GM19372 (cell line): Measurements from ENCODE around the gene ECE2.

ENCODE experiments used
- ATAC-seq: cut with Tn5 transposase; IDR thresholded peaks from one replicate; pipeline ENCODE4 v1.9.1; 2021; ENCODE audit warnings: mild to moderate bottlenecking, low read depth, moderate library complexity; ENCODE audit not compliant: unreplicated experiment

The ECE2 gene

DNA sequence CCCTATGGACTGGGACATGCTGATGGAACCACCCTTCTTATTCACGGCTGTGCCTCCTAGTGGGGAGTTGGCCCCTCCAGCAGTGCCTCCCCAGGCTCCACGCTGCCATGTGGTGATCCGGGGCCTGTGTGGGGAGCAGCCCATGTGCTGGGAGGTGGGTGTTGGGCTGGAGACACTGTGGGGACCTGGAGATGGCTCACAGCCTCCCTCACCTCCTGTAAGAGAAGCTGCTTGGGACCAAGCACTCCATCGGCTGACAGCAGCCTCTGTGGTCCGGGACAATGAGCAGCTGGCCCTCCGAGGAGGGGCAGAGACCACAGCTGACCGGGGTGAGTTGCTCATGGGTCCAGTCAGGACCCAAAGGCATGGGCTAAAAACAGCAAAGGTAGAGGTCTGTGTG is 36.1 kb upstream of the ECE2 start:
- ATAC-seq: no peak

DNA sequence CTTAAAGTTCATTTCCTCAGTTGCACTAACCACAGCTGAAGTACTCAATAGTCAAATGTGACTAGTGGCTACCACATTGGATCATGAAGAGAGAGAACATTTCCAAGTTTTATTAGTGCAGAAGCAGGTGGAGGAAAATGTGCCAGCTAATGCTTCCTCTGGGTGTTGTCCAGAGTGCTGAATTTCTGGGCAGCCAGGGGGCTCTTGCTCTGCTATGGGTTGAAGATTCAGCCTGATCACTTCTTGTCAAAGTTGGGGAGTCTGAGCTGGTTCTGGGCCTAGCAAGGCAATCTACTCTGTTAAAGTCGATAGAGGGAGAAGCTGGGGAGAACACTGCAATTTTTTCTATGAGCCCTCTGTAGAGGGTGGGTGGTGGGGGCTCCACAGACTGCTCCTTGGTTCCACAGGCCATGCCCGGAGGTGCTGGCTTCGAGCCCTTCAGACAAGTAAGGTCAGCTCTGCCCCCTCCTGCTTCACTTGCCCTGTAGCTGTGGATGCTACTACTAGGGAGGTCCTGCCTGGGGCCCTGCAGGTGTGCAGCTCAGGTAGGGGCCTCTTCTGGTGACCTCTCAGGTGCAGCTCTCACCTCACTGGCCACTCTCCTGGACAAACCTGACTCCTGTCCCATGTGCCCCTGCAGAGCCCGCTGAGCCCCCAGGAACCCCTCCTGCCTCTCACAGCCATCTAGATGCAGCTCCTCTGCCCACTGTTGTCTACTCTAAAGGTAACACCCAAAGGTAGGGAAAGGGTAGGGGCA is 35.3 kb upstream of the ECE2 start:
- ATAC-seq: no peak

DNA sequence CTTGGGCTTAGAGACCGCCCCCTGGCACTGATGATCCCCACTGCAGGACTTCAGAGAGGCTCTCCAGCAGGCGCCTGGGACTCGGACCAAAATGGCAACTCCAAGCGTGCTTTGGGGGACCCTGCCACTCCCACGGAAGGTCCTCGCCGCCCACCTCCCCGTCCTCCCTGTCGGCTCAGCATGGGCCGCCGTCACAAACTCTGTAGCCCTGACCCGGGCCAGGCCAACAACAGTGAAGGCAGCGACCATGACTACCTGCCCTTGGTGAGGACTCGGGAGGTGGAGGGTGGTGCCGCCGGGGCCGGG is 34.7 kb upstream of the ECE2 start:
- no peak for ATAC-seq

DNA sequence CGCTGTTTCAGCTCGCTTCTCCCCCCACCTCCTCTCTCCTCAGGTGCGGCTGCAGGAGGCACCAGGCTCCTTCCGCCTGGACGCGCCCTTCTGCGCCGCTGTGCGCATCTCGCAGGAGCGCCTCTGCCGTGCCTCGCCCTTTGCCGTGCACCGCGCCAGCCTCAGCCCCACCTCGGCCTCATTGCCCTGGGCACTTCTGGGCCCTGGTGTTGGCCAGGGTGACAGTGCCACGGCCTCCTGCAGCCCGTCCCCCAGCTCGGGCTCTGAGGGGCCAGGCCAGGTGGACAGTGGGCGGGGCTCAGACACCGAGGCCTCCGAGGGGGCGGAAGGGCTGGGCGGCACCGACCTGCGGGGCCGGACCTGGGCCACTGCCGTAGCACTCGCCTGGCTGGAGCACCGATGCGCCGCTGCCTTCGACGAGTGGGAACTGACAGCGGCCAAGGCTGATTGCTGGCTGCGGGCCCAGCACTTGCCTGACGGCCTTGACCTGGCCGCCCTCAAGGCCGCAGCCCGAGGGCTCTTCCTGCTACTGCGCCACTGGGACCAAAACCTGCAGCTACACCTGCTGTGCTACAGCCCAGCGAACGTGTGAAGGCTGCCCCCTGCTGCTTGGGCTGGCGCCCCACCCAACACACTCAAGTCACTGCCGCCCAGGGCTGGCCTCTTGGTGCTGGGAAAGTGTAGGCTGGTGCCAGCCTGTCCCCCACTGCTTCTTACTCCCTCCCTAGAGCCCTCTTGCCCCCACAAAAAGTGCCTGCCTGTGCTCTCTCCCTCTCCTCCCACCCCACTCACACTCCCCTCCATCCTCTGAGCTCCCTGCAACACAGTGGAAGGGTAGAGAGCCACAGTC is 34.1 kb upstream of the ECE2 start:
- no peak for ATAC-seq

DNA sequence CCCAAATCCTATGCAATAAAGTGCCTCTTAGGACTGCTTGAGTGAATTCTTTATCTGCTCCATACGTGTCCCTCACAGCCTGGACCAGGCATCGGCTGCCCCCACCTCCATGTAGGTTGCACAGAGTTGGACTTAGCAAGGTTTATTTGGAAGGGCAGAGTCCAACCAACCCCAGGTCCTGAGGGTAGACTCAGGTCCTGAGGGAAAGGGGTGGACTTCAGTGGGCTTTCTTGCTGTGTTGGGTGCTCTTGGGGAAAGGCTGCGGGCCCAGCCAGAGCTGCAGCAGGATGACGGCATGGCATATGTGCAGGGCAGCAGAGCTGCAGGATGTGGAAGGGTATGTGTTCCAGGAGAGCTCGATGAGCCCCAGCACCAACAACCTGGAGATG is 33.5 kb upstream of the ECE2 start:
- no peak for ATAC-seq

DNA sequence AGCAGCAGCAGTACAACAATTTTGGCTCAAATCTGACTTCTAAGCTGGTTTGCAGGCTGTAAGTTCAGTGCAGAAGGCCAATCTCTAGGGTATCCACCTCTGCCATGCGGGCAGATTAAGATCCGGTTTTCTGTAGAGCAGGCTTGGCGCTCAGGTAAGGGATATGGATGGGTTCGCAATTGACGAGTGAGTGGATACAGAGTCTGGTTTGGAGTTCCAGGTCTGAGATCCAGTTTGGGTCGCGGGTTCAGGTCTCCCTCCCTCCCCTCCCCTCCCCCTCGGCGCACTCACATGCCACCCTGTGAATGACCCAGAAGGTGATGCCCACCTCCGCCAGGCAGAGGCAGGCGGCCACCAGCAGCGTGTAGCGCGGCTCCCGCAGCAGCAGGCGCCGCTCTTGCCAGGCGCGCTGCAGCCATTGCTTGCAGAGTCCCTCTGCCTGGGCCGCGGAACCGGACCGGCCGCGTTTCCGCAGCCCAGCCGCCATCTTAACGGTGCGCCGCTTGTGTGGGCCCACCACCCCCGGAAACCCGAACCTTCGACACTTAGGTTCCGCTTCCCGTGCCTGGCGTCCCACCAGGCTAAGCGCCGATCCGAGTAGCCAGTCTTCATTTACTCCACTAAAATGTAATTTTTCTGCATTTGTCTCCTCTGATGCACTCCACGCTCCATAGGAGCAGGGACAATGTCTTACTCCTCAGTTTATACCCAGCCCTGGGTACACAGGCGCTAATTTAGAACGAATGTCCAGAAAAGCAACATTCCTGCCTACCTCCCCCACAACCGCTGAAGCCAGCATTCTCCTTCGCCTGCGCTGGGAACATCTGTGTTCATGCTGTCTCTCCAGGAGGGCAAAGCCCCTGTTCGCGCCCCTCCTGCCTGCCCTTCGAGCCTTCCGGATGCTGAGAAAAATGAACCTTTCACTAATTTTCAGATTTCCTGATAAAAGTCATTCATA is 27.1 kb upstream of the ECE2 start, which contains the start of gene ALG3:
TSS of gene ALG3 (minus strand) at position 509 of the 958 bp plus-strand sequence. CDS start at position 487, 22 bp downstream.
- peak; percentile 43 for ATAC-seq

DNA sequence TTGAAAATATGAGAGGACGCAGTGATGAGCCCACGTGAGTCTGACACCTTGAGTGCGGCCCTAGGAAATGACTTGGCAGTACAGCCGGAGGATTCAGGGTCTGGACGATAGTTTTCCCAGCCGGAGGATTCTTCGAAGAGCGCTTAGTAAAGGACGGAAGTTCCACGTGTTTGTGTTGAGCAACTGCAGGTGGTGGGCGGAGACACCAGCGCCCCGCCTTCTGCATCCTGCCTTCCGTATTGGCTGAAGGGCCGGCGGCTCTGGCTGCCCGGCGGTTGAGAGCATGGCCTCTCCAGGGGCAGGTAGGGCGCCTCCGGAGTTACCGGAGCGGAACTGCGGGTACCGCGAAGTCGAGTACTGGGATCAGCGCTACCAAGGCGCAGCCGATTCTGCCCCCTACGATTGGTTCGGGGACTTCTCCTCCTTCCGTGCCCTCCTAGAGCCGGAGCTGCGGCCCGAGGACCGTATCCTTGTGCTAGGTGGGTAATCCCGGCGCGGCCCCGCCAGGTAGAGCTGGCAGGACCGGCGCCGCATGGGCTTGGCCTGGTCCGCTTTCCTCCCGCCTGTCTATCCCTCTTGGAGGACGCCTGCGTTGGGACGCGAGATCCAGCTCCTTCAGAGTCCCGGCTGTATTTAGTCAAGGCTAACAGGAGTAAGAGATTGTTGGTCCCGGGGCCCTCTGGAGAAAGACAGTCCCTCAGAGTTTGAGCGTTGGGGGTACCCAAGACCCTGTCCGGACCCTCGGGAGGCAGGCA is 26.2 kb upstream of the ECE2 start, which contains the start of gene EEF1AKMT4:
TSS of gene EEF1AKMT4 (plus strand) at position 261 of the 755 bp plus-strand sequence. CDS start at position 284, 23 bp downstream.
- peak; percentile 88 for ATAC-seq

DNA sequence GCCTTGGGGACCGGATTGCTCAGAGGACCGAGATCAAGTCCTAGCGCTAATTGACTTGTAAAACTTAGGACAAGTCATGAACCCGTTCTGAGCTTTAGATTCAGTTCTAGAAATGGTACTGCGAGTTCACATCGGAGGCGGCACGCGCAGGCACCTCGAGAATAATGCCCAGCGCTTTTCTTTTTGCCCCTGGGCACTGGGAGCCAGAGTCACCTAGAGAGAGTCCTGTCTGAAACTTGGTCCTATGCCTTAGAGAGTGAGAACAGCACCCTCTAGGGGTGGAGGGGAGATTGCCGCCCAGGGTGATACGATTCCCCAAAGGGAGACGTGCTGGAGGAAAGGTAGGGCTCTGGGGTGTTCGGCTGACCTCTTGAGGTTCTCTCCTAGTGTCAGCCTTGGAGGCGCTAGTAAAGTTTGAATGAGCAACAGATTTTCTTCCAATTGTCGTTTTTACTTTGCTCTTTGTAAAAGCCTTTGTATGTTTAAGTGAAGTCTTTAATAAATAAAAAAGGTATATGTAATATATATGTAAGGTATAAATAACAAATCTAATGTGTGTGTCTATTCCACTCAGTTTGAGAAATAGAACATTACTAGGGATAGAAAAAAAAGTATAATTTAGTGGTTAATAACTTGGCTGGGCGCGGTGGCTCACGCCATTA is 25.5 kb upstream of the ECE2 start:
- peak; percentile 57 for ATAC-seq

DNA sequence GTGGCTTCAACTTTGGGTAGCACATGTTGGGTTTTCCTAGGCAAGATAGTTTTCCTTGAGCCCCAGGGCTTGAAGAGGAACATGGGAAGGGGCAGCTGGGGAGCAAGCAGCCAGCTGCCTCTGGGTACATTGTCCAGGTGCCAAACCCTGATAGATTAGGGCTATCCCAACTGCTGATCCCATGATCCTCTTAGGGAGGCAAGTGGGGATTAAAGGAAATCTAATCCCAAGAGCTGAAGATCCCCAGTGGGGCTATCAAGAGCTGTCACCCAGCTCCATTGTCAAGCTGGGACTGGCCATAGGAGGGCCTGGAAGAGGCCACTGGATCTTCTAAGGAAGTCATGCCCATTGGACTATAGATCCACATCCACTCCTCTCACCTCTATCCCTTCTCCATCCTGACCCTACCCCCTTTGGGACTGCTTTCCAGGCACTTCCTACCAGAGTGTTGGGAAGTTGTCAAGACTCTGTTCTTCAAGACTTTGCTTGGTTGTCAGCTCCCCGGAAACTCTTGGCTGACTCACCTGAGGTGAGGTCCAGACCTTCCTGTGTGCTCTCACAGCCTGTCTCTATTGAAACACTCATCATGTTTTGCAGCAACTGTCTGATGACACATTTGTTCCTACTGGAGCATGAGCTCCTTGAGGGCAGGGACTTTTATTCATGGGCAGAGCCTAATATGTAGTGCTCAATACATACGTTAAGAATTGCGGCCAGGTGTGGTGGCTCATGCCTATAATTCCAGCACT is 20.4 kb upstream of the ECE2 start:
- ATAC-seq: no peak

DNA sequence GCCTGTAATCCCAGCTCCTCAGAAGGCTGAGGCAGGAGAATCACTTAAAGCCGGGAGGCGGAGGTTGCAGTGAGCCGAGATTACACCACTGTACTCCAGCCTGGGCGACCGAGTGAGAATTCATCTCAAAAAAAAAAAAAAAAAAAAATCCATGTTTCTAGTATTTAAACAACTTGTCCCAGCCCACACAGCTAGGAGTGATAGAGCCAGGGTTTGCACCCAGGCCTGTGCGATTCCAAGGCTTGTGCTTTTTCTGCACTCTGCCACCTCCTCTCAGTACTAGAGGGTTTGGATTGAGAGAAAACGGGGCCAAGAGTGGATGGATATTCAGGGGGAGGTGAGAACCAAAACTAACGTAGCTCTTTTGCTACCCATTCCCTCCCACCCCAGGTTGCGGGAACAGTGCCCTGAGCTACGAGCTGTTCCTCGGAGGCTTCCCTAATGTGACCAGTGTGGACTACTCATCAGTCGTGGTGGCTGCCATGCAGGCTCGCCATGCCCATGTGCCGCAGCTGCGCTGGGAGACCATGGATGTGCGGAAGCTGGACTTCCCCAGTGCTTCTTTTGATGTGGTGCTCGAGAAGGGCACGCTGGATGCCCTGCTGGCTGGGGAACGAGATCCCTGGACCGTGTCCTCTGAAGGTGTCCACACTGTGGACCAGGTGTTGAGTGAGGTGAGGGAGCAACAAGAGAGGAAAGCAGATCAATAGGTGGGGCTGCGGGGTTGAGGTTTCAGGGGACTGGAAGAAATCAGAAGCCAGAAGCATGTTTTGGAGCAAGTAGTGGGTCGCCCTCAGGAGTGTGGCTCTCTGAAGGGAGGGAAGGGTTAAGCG is 18.5 kb upstream of the ECE2 start:
- ATAC-seq: no peak

DNA sequence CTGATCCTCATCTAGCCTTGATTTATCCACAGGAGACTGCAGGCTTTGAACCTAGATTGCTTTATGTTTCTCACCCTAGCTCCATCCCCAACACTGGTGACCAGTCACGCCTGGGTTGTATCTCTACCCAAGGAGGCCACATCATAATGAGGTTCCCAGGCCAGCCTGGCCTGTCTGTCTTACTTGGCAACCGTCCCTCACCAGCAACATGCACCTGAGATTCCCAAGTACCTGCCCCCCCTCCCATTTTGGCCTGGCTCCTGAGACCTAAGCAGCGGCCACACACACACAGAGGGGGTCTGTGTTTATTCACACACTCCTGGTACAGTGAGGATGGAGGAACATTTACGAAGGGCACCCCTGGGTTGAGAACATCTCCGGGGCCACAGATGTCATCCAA is 16.9 kb upstream of the ECE2 start:
- no peak for ATAC-seq

DNA sequence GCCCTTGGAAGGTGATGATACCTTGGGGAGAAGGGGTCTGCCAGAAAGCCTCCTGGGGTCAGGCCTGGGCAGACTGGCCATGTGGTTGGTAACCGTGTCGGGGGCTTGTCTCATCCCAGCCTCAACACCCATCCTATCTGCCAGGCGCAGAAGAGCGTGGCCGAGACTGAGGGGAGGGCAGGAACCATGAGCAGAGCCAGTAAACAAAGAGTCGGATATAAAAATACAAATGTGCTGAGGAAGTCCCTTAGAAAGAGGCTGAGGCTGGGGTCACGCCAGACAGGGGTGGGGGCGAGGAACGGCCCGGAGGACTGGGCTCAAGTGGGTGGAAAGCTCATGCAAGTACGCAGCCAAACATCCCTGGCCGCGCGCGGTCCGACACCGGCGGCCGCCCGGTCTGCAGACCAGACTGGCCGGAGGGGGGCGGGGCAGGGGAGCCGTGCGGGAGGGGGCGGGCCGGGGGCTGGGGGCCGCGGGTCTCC is 16.4 kb upstream of the ECE2 start:
- no peak for ATAC-seq

DNA sequence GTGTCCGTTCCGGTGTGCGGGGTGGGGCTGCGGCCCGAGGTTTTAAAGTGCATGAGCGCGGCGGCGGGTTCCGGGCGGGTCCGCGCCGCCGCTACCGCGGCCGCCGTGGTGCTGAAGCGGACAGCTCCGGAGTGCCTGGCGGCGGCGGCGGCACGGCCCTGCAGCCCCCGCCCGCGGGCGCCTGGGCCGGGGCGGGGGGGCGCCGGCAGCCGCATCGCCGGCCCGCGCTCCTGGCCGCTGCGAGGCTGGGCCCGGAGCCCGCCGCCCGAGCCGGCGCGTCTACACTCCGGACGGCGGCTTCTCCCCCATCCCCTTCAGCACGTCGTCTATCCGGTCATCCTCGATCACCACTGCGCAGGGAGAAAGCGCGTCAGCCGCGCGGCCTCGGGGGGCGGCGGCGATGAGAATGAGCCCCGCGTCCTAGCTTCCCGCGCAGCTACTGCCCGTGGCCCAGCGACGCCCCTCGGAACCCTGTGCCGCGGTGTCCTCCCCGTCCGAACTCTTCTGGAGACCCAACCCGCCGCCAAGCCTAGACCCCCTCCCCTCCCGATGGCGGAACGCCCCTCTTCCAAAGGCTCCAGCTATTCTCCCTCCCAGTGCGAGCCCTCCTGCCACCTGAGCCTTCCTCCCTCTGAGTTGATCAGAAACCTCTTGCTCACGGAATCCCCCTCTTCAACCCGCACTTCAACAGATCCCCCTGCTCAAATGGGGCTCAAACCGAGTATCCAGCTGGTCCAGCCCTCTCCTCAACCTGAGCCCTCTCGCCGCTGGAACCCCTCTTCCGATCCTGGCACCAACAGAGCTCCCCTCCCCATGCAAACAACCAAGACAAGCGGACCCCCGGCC is 15.7 kb upstream of the ECE2 start:
- ATAC-seq: no peak

DNA sequence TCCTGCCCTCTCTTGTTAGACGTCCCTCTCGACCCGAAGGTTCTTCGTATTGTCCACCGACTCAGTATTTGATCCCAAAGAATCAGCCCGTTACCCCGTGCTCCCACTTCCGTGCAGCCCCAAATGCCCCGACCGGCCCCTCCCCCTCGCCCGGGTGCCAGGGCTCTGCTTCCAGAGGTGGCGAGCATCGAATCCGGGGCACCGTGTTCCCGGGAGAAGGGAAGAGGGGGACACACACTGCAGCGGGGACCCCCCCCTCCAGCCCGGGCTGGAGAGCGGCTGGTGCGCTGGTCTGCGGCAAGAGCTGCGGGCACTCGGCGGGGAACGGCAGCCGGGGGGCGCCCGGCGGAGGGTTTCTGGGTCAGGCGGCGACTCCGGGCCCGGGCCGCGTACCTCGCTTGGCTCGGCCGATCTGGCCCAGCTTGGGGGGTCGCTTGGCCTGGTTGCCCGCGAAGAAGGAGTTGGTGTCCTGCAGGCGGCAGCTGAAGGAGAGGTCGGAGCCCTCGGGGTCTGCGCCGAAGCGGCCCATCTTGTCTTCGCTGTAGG is 15.0 kb upstream of the ECE2 start:
- ATAC-seq: no peak

DNA sequence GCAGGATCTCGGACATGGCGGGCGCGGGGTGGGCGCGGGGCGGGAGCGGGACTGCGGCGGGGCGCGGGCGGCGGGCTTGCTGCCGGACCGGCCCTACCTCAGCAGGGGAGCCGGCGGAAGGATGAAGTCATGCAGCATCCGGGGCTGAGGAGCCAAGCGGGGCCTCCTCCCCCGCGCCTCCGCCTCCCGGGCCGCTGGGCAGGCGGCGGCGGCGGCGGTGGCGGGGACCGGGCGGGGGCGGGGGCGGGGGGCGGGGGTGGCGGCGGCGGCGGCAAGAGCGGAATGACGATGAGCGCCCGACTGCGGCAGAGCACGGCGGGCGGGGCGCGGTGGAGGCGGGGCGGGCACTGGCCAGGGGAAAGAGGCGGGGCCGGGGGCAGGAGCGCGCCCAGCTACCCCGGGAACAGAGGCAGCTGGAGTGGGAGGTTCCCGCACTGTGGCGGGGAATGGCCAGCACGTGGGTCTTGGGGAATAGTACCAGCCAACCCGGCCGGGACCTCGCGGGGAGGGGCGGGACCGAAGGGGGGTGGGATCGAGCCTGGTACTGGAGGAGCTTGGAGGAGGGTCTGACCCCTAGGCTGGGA is 14.5 kb upstream of the ECE2 start, which contains the start of gene CAMK2N2:
TSS of gene CAMK2N2 (minus strand) at position 284 of the 584 bp plus-strand sequence. CDS start at position 16, 268 bp downstream.
- ATAC-seq: no peak
